NT2/D1 (cell line): ENCODE data around the gene SHCBP1L.

Experiments used
- DNase-seq: peaks from one replicate; pipeline ENCODE4 v3.0.0-alpha.2; 2011; ENCODE audit warnings: low read depth, low spot score
- H3K27me3 ChIP-seq: 2 replicates; pipeline ENCODE4 v1.6.0; 2011; ENCODE audit warnings: mild to moderate bottlenecking; ENCODE audit not compliant: insufficient read length, insufficient read depth
- H3K36me3 ChIP-seq: 2 replicates; pipeline ENCODE4 v1.6.1; 2011; ENCODE audit warnings: mild to moderate bottlenecking, low read length, mixed read lengths; ENCODE audit not compliant: insufficient read depth, insufficient read length
- H3K4me1 ChIP-seq: 2 replicates; pipeline ENCODE4 v1.5.1; 2011; ENCODE audit not compliant: insufficient read depth, insufficient read length
- H3K4me3 ChIP-seq: 2 replicates; pipeline ENCODE4 v1.5.1; 2011; ENCODE audit warnings: low read depth; ENCODE audit not compliant: insufficient read length
- H3K9ac ChIP-seq: 2 replicates; pipeline ENCODE4 v1.6.0; 2011; ENCODE audit warnings: low read depth; ENCODE audit not compliant: insufficient read length
- H3K9me3 ChIP-seq: 2 replicates; pipeline ENCODE4 v1.5.1; 2011; ENCODE audit warnings: mild to moderate bottlenecking, low read length; ENCODE audit not compliant: insufficient read depth
- SUZ12 ChIP-seq: IDR thresholded peaks from 2 replicates; pipeline ENCODE4 v1.6.1; 2011; ENCODE audit not compliant: insufficient read length, insufficient read depth; ENCODE audit errors: extremely low read depth
- YY1 ChIP-seq: IDR thresholded peaks from 2 replicates; pipeline ENCODE4 v1.6.1; 2011; ENCODE audit not compliant: insufficient read length, insufficient read depth
- ZNF274 ChIP-seq: IDR thresholded peaks from 2 replicates; pipeline ENCODE4 v1.6.1; 2011; ENCODE audit warnings: mild to moderate bottlenecking, low read depth, low read length

The SHCBP1L gene

GRCh38 chr1:182972829-182973228, 19.9 kb upstream of the SHCBP1L start:
- no peaks in the 10 kb centered on the region for H3K9me3 ChIP-seq
- DNase-seq = no peak
- H3K27me3 ChIP-seq = no peaks in the 10 kb centered on the region
- TF ChIP-seq SUZ12 (no peak), YY1 (no peak), ZNF274 (no peak)
- no peak overlapping the region for H3K4me3 ChIP-seq
- no peak overlapping the region for H3K9ac ChIP-seq
- no peaks in the 10 kb centered on the region for H3K36me3 ChIP-seq
- no peaks in the 10 kb centered on the region for H3K4me1 ChIP-seq

- no peak for DNase-seq
- Histone ChIP-seq H3K4me3 (no peak overlapping the region), H3K36me3 (no peaks in the 10 kb centered on the region), H3K4me1 (no peaks in the 10 kb centered on the region), H3K27me3 (no peaks in the 10 kb centered on the region), H3K9ac (no peak overlapping the region), H3K9me3 (no peaks in the 10 kb centered on the region)
- TF ChIP-seq YY1 = no peak
- TF ChIP-seq SUZ12 = no peak
- no peak for TF ChIP-seq ZNF274
Measured at GRCh38 chr1:182972231-182972630, 19.3 kb upstream of the SHCBP1L start.

- TF ChIP-seq SUZ12 (no peak), YY1 (no peak), ZNF274 (no peak)
- Histone ChIP-seq H3K9me3 (no peaks in the 10 kb centered on the region), H3K27me3 (no peaks in the 10 kb centered on the region), H3K36me3 (no peaks in the 10 kb centered on the region), H3K9ac (no peak overlapping the region), H3K4me3 (no peak overlapping the region), H3K4me1 (no peaks in the 10 kb centered on the region)
- DNase-seq = no peak
Measured at GRCh38 chr1:182971219-182971618, 18.3 kb upstream of the SHCBP1L start.

GRCh38 chr1:182968836-182969734, 16.1 kb upstream of the SHCBP1L start:
- H3K9ac ChIP-seq = no peak overlapping the region
- no peaks in the 10 kb centered on the region for H3K9me3 ChIP-seq
- H3K4me1 ChIP-seq = no peaks in the 10 kb centered on the region
- DNase-seq = no peak
- no peaks in the 10 kb centered on the region for H3K36me3 ChIP-seq
- no peak overlapping the region for H3K4me3 ChIP-seq
- no peaks in the 10 kb centered on the region for H3K27me3 ChIP-seq
- TF ChIP-seq ZNF274 (no peak), SUZ12 (no peak), YY1 (no peak)

- H3K27me3 ChIP-seq = no peaks in the 10 kb centered on the region
- no peaks in the 10 kb centered on the region for H3K4me1 ChIP-seq
- no peak for TF ChIP-seq SUZ12
- TF ChIP-seq YY1 = no peak
- no peak for TF ChIP-seq ZNF274
- DNase-seq = no peak
- no peak overlapping the region for H3K9ac ChIP-seq
- no peaks in the 10 kb centered on the region for H3K9me3 ChIP-seq
- no peaks in the 10 kb centered on the region for H3K36me3 ChIP-seq
- H3K4me3 ChIP-seq = no peak overlapping the region
Measured at GRCh38 chr1:182968151-182968741, 15.3 kb upstream of the SHCBP1L start.

- H3K4me1 ChIP-seq = no peaks in the 10 kb centered on the region
- no peaks in the 10 kb centered on the region for H3K9me3 ChIP-seq
- TF ChIP-seq ZNF274 = no peak
- TF ChIP-seq YY1 = no peak
- TF ChIP-seq SUZ12 = no peak
- no peaks in the 10 kb centered on the region for H3K36me3 ChIP-seq
- DNase-seq = no peak
- H3K27me3 ChIP-seq = no peaks in the 10 kb centered on the region
- H3K9ac ChIP-seq = no peak overlapping the region
- H3K4me3 ChIP-seq = no peak overlapping the region
Measured at GRCh38 chr1:182965861-182966260, 12.9 kb upstream of the SHCBP1L start.

- Histone ChIP-seq H3K36me3 (no peaks in the 10 kb centered on the region), H3K4me3 (no peak overlapping the region), H3K4me1 (no peaks in the 10 kb centered on the region), H3K27me3 (no peaks in the 10 kb centered on the region), H3K9ac (no peak overlapping the region), H3K9me3 (no peaks in the 10 kb centered on the region)
- no peak for DNase-seq
- TF ChIP-seq YY1 = no peak
- TF ChIP-seq SUZ12 = no peak
- no peak for TF ChIP-seq ZNF274
Measured at GRCh38 chr1:182965096-182965495, 12.1 kb upstream of the SHCBP1L start.
